ENCODE measurements around the gene UBE2J2. TPM values are rescaled to one million over a fixed set of nuclear protein-coding genes. Genes with fewer than 3 reads are reported as not detected.
A peak's percentile ranks its signal among the peaks of the same experiment; 100 is the strongest.

Gene UBE2J2
- total and polyA plus RNA-seq, 2 of the 4 experiments (the other 2 are of a cell fraction): 20.6 to 67.5 TPM

GRCh38 chr1:1215881-1216605 is 57.6 kb downstream of the UBE2J2 start:
- Histone ChIP-seq H3K4ac (ENCODE audit: low read depth, low read length) (no peak overlapping the region), H4K5ac (ENCODE audit: low read depth, low read length) (no peak overlapping the region), H3K27ac (ENCODE audit: insufficient read depth, low read length) (no peak overlapping the region), H3K4me3 (ENCODE audit: insufficient read depth, low read depth, low read length) (no peak overlapping the region), H4K91ac (ENCODE audit: insufficient read depth, low read depth, low read length) (no peak overlapping the region), H2BK120ac (ENCODE audit: low read depth, low read length) (no peak overlapping the region), H4K8ac (ENCODE audit: low read depth in 2 of 2, low read length in 2 of 2) (no peak overlapping the region), H3K79me1 (ENCODE audit: low read depth in 1 of 2, low read length in 2 of 2) (peaks cover 4 to 9% of the 10 kb centered on the region in 2 experiments; a peak in 2 of 4 replicates), H2BK20ac (ENCODE audit: low read depth, low read length) (no peak overlapping the region), H3K4me2 (ENCODE audit: low read depth, low read length) (no peak overlapping the region), H2BK15ac (ENCODE audit: low read depth, low read length) (no peak overlapping the region), H2BK5ac (ENCODE audit: low read depth, low read length, poor library complexity, severe bottlenecking) (no peak overlapping the region), H3K36me3 (ENCODE audit: control insufficient read depth, insufficient read depth, low read length) (peaks cover 43% of the 10 kb centered on the region), H3K9me3 (ENCODE audit: control insufficient read depth, insufficient read depth, low read length) (no peaks in the 10 kb centered on the region), H3K9me1 (ENCODE audit: insufficient read depth, low read length) (no peaks in the 10 kb centered on the region; the same call in 1 of the 2 replicates), H2AK9ac (replicated peaks; ENCODE audit: low read depth, low read length, poor library complexity) (peak overlapping the region; percentile 37), H3K18ac (ENCODE audit: low read depth, low read length) (no peak overlapping the region), H3K27me3 (ENCODE audit: control insufficient read depth, insufficient read depth, low read length) (no peaks in the 10 kb centered on the region), H3K14ac (replicated peaks; ENCODE audit: low read depth, low read length) (no peak overlapping the region), H2AK5ac (ENCODE audit: low read depth, low read length) (no peak overlapping the region), H3K56ac (ENCODE audit: extremely low read depth, insufficient read depth, low read length) (no peak overlapping the region), H4K20me1 (ENCODE audit: insufficient read depth, low read length) (peaks cover 13% of the 10 kb centered on the region), H3K9ac (ENCODE audit: low read depth, low read length) (no peak overlapping the region), H2AFZ (replicated peaks; ENCODE audit: low read length, poor library complexity) (no peak overlapping the region), H3K4me1 (ENCODE audit: control insufficient read depth, insufficient read depth, low read length) (no peaks in the 10 kb centered on the region), H3K23ac (ENCODE audit: low read depth, low read length) (no peak overlapping the region)
- ATAC-seq (ENCODE audit: low read depth) (no peak; the same call in 1 of the 2 replicates), DNase-seq (no peak)
- dilution Hi-C loops (cut with HindIII; ENCODE audit: low sequenced_read_pairs, unreplicated experiment) (no loop called here), intact Hi-C loops (cut with micrococcal nuclease) (no loop called here), in situ Hi-C loops (cut with MboI; ENCODE audit: low sequenced_read_pairs) (no loop called here)
- no TSS peak for BruUV-seq (replicated peaks)
- WGBS, 2 experiments (ENCODE audit: extremely low coverage in 2 of 2, insufficient read length in 1 of 2): 98% methylated on average over 8 of the region's 21 CpGs; no CpG with 5 or more reads in 1 of the 2 experiments
- TF ChIP-seq CEBPB (IDR thresholded peaks at IDR 0.05; ENCODE audit: low read depth, low read length) (no peak), MXI1 (IDR thresholded peaks at IDR 0.05; ENCODE audit: borderline replicate concordance, low read depth, low read length) (no peak), POLR2A (IDR thresholded peaks at IDR 0.05; ENCODE audit: low read depth, low read length) (no peak), BHLHE40 (IDR thresholded peaks at IDR 0.05; ENCODE audit: low read depth, low read length) (no peak), SMC3 (IDR thresholded peaks at IDR 0.05; ENCODE audit: low read depth, low read length) (no peak)
- POLR2A ChIA-PET (ENCODE audit: unreplicated experiment): no interaction called here
- CTCF ChIA-PET: no interaction called here

All from IMR-90 (cell line).